ENCODE data around the gene PROSER2.

- TF ChIP-seq CTCF (optimal IDR thresholded peaks at IDR 0.05 in 1 of 3, IDR thresholded peaks at IDR 0.05 in 1 of 3, conservative IDR thresholded peaks at IDR 0.05 in 1 of 3; ENCODE audit: extremely low read depth in 1 of 3, insufficient read depth in 2 of 3, low read length in 3 of 3): no peak
- TF ChIP-seq EZH2 (IDR thresholded peaks at IDR 0.05; ENCODE audit: low read length): no peak
Measured at GRCh38 chr10:11901833-11902475, 78.8 kb downstream of the PROSER2 start.
